Fibroblast of skin of scalp (primary cell): ENCODE data around the gene EMC9. TPM values are rescaled to one million over a fixed set of nuclear protein-coding genes. Genes with fewer than 3 reads are reported as not detected.

ENCODE experiments used
- DNase-seq: peaks from one replicate; pipeline ENCODE4 v3.0.0-alpha.2; 2013
- polyA plus RNA-seq, 2 experiments: library from polyadenylated mRNA; unstranded; fragments of 120-200 nt; gene quantifications; one replicate each; pipeline ENCODE4 v1.2.1, GENCODE V29; 2013; ENCODE audit not compliant: insufficient read length in 2 of 2

The EMC9 gene, protein sequence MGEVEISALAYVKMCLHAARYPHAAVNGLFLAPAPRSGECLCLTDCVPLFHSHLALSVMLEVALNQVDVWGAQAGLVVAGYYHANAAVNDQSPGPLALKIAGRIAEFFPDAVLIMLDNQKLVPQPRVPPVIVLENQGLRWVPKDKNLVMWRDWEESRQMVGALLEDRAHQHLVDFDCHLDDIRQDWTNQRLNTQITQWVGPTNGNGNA
- 19.7 TPM for polyA plus RNA-seq (2013, experiment 1 of 2; ENCODE audit: insufficient read length)
- polyA plus RNA-seq (2013, experiment 2 of 2; ENCODE audit: insufficient read length), result 16.4 TPM

DNA sequence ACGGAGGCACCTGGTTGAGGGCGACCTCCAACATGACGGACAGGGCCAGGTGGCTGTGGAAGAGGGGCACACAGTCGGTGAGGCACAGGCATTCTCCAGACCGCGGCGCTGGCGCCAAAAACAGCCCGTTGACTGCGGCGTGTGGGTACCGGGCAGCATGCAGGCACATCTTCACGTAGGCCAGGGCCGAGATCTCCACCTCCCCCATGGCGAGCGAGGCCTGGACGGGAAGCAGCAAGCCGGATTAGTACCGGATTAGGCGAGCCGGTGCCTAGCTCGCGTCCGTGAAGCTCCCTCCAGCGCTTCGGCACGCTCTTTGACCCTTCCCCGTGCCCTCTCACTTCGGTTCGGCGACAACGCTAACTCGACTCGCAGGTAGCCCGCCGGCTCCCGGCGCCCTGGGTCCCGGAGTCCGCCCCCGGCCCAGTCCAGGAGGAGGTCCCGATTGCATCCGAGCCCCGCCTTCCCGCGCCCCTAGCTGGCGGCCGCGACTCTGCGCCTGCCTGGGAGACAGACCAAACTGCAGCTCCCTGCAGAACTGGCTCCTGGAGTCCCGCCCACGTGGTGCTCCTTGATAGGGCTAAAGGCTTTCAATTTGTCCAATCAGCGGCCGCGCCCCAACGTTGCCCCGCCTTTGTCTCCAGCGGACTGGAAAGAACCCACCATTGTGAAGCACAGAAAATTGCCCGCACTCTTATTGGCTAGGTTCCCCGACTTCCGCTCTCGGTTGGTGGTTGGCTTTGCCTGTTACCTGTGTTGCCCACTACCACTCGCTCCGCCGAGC is at the start of gene EMC9:
Gene EMC9 (minus strand): TSS at position 495 of the 784 bp plus-strand sequence. CDS start 287 bp downstream, at position 208.
- DNase-seq, result peak; percentile 99

DNA sequence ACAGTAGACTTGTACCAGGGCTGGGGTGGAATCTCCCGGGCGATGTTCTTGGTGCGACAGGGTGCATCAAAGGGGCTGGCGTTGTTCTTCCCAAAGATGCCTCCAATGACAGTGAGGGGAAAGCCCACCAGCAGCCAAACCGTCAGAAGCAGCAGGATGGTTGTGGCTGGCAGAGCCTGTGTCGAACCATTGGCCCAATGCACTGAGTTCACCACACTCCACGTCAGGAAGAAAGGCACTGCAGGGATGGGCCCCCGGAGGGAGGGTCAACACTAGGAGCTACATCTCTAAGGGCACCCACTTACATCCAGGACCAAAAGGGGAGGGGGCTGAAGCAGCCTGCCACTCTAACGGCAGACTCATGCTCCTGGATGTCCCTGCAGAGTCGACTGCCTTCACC is 49.0 kb upstream of the EMC9 start:
- DNase-seq, result no peak

DNA sequence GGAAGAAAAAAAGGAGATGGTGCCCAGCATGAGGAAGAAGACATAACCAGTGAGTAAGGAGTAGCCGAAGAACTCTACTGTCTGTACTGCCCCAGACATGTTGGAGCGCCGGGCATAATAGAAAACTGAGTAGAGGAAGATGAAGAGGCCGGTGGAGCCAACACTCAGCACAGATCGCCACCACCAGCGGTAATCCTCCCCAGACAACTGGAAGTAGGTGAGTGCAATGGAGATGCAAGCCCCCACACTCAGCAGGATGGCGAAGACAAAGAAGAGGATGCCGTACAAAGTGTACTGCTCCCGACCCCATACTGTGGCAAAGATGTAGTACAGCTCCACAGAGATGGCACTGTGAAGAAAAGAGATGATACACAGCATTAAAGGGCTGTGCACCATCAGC is 48.1 kb upstream of the EMC9 start:
- no peak for DNase-seq

DNA sequence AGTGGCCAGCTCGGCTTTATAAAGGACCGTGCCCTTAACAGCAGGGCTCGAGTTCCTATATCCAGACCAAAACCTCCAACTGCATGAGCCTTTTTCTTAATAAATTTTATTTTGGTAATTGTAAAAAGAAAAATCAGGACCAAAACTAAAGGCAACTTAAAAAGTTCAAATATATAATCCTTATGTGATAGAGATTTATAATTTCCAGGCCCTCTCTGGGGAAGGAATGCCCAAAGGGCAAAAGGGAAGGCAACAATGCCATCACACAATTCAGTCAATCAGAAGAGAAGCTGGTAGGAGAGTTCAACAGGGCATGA is 47.6 kb upstream of the EMC9 start:
- DNase-seq, result no peak

DNA sequence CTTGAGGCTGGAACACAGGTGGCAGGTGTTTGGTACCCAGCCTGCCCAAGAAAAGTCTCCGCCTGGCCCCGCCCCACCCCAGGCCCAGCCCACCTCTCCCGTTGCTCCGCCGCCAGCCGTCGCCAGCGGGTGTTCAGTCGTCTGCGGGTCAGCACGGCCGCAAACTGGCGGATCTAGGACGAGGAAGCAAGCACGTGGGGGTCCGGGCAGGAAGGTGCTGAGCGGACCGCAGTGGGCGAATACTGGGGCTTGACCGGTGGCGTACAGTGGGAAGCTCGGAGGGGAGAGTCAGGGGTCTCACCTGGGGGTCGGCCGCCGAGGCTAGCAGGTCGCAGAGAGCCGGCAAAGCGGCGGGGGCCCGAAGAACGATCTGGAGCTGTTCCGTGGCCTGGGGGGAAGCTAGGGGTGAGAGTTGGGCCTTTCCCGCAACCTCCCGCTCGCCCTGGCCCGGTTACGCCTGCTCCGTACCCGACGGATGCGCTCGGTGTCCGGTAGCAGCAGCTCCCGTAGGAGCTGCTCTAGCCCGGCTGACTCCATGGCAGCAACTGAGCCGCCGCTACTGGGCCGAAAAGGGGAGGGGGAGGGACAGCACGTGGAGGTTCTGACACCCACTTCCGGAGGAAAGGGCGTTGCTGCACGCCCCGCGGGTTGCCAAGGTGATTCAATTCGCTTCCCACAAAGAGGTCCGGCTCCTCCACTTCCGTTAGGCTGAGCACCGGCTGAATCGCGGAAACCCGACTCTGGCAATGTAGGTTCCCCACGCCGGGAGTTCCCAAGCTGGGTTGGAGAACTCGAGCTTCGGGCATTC is 47.1 kb upstream of the EMC9 start, which contains the start of gene IPO4:
Gene IPO4 (minus strand): TSS at position 566 of the 808 bp plus-strand sequence. CDS start 29 bp downstream, at position 537.
- DNase-seq, result peak; percentile 98

DNA sequence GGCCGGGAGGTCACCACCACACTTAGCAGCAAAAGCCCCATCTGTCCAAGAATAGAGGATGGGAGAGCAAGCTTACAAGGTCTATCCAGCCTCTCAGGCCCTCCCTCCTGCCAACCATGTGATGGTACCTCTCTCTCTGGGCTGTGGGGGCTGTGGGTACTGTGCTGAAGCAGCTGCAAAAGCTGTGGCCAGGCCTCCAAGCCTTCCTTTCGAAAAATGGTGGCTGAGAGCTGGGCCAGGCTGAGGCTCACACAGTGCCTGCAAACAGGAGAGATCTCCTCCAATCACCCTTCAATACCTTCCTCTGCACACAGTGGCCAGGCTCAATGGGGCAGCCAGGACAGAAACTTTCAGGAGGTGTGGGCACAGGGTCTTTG is 46.1 kb upstream of the EMC9 start:
- no peak for DNase-seq

DNA sequence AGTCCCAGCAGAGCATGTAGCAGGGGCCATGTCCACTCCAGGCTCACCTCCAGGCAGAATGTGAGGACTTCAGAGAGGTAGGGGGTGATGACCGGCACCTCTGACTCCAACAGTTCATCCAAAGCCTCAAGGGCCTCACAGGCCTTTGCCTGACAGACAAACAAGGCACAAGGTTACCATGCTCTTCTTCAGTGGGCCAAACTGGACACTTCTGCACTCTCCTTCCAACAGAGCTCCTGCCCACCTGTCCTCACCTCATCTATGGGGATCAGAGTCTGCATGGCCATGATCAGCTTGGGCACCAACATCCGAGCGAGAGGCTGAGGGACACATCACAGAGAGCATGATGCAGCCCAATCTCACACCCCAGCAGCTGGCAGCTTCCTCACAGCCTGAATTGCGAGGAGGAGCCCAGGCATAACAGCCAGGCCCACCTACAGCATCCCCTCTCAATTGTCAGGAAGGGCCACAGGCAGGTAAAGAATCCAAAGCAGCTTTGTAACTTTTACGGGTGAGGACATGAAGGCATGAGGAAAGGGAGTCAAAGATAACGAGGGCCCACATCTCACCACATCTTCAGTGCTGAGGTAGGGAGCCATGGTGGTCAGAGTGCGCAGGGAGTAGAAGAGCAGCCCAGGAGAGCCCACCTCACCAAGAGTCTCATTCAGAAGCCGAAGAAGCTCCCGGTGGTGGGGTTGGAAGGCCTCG is 45.6 kb upstream of the EMC9 start:
- no peak for DNase-seq

DNA sequence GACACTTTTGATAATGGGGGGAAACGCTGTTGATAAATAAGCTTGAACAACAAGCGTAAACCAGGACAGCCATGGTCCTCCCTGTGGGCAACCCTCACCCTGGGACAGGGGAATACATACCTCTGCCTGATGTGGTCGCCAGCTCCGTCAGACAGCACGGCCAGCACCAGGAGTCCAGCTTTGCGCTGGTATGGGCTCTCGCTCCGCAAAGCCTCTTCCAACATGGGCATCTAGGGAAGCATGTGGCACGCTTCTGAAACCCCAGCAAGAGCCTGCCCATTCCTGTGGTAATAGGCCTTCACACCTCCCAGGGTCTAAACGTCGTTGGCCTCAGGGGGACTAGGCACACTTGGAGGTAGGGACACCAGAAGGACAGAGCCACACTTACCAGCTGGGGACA is 44.4 kb upstream of the EMC9 start:
- DNase-seq, result no peak

DNA sequence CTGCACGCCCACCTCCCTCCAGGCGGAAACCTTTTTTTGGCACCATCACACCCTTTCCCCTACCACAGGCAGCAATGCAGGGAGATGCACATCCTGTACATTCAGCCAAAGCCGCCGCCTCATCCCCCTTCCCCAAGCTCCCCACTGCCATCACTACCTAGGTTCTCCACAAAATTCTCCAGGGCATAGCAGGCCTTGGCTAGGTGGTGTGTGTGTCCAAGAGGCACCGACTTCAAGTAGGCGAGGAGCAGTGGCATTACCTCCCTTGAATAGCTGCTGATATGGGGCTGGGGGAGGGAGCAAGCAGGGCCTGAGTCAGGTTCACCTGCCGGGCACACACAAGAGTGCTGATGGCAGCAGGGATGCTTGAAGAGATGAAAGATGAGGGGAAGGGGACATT is 43.6 kb upstream of the EMC9 start:
- DNase-seq, result no peak

DNA sequence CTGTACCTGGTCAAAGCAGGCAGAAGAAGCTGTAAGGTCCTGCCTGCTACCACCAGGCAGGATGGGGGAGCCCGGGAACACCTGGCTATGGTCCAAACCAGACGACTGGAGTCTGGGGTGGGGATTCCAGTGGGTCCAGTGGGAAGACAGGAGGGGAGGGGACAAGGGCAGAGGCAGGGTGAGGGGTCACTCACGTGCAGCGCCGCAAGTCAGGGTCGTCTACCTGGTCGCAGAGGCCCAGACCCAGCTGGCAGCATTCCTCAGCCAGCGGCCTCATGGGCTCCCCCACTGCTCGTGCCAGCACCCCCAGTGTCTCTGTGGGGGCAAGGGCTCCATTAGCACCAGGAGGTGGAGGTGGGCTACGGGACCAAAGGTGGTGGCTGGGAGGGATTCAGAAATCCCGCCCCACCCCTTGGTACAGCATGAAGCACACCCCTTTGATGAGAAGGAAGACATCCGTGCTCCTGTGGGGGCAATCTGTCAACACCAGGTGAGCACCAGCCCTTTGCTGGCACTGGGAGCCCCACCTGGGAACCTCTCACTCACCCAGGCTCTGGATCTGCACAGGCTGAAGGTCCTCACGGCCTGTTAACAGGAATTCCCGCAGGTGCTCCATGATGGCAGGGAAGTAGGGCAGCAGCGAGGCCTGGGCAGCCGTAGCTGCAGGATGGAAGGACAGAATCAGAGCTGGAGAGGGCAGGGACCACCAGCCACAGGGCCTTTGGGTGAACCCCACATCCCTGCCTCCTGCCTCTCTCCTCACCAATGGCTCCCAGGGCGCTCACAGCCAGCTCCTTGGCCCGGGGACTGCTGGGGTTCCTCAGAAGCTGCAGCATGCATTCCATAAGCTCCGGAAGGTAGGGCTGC is 42.9 kb upstream of the EMC9 start:
- DNase-seq, result no peak

DNA sequence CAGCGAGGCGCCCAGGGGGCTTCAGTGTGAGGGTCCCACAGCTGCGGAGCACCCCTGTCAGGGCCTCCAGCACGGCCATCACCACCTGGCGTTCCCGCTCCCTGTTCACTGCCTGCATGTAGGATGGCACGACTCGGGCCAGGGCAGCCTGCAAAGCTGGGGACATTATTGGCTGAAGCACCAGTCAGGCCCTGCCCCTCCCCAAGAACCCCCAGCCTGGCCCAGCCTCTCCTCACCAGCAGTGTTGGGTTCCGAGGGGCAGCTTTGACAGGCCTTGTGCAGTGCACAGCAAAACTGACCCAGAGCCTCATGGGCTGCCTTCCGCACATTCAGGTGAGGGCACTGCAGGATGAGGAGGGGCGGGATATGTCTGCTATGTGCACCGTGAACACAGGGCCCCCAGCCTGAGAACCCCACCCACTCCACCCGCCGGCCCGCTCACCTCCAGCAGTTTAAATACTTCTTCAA is 41.7 kb upstream of the EMC9 start:
- no peak for DNase-seq

DNA sequence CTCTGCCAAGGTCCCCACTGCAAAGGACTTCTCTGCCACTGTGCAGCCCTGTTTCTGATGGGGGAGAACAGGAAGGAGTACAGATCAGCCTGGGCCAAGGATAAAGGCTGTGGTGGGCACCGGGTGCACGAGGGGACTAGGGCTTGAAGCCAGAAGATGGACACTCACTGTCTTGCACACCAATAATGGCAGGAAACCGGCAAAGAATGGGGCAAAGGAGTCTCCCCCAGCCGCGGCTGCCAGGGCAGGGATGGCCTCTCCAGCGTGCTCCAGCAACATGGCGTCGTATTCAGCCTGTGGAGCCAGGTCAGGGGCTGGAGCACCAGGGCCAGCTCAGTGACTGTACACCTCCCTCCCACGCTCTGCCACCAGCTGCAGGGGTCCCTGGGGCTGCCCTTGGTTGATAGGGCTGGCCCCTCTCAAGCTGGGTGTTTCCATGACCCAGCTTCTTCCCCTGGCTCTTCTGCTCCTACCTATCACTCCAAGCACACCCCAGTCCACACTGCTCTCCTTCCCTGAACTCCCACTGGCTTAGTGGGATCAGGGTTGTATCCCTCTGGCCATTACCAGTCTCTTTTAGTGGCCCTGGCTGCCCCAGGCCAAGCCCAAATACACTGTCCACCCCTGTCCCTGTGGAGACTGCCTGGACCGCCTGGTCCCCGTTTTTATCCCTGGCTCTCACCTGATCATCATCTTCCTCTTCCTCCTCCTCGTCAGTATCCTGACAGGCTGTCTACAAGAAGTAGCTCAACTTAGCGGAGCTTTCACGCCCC is 40.9 kb upstream of the EMC9 start:
- no peak for DNase-seq

DNA sequence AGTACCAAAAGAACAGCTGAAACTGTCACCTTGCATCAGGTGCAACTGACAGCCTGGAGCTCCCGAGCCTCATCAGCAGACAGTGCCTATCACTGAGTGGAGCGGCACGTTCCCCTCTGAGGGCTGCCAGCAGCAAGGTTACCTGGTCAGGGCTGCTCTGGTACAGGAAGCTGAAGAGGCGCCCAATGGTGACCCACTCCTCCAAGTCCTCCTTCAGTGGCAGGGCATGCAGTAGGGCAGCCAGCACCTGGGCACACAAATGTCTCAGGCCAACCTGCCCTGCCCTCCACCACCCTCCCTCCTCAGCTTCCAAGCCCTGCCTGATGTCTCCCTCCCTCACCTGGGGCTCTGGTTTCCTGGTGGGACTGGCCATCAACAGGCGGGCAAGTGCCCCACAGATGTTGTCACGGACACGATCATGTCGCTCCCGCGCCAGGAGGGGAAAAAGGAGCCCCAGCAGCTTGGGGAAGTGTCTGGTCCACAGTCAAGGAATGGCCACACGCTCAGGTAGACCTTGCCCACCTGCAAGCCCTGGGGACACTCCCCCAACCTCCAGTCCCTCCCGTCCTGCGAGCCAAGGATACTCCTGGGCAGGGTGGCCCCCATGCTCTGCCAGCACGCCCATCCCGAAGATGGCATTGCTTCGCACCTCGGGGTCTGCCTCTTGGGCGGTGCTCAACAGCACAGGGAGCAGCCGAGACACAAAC is 40.1 kb upstream of the EMC9 start:
- DNase-seq, result no peak

DNA sequence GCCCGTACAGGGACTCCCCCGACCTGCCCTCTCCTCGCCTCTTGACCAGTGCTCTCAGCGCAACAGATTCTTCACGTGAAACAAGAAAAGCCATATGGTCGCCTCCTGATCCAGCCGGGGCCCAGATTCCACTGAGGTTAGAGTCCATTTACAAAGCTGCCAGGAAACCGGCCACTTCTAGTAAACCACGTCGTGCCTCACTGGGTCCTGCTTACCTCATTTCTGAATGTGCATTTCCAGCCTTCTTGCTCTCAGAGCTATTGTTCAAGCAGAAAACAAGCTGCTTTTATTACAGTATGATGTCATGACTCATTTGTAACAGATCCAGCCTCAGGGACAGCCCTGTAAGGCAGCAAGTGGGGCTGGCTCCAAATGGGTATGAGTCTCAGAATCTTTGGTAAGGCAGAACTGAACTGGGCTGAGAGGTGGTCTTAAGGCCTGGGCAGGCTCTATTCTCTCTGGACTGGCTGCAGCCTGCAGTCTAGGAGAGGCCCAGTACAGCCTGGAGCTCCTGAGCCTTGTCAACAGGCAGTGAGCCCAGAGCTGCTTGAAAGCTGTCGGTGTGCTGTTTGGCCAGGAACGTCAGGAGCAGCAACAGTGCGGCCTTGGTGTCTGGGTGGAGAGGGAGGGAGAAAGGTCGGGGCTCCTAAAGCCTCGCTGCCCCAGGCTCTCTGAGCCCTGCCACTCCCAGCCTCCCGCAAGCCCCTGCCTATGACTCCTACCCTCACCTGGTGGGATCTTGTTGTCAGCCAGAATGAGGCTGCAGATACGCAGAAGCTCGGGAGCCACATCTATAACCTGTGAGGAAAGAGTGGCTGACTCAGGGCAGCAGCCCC is 38.8 kb upstream of the EMC9 start:
- DNase-seq, result no peak

DNA sequence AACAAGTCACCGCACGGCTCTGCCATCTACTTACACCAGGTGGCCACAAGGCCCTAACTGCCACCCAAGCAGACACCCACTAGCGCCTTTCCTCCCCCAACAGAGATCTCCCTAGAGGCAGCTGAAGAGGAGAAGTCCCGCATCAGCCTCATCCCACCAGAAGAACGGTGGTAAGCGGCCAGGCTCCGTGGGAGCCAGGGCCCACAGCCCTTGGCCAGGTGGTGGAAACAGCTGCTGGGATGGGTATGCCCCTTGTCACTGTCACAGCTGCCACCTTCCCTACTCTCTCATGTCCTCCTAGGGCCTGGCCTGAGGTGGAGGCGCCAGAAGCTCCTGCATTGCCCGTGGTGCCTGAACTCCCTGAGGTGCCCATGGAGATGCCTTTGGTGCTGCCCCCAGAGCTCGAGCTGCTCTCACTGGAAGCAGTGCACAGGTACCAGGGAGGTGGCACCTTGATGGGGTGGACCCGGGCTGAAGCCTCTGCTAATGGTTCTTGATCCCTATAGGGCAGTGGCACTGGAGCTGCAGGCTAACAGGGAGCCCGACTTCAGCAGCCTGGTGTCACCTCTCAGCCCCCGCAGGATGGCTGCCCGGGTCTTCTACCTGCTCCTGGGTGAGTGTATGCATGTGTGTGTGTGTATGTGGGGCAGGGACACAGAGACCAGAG is 38.0 kb upstream of the EMC9 start:
- DNase-seq, result no peak

DNA sequence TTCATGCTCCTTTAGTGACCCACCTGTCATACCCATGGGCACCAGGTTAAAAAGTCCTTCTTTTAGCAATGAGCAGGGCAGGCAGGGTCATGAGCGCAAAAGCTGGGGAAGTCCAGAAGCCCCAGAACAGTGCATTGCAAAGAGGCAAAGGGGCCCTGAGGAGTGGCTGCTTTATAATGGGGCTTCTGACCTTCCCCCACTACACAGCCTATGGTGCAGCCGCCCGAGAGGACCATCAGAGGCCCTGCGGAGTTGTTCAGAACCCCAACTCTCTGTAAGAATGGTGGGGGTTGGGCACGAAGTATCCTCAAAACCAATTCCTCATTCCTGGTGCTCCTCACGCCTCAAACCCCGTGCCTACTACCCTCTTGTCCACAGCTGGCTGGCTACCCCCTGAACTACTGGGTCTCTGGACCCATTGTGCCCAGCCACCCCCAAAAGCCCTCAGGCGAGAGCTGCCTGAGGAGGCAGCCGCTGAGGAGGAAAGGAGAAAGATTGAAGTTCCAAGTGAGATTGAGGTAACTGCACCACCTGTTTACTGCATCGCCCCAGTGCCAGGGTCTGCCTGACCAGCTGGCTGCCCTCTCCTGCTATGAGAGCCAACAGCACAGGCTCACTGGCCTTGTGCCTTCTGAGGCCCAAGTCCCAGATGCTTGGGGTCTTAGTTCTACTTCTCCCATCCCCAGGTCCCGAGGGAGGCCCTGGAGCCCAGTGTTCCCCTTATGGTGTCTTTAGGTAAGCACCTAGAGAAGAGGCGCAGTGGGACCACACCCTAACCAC is 37.2 kb upstream of the EMC9 start:
- no peak for DNase-seq

DNA sequence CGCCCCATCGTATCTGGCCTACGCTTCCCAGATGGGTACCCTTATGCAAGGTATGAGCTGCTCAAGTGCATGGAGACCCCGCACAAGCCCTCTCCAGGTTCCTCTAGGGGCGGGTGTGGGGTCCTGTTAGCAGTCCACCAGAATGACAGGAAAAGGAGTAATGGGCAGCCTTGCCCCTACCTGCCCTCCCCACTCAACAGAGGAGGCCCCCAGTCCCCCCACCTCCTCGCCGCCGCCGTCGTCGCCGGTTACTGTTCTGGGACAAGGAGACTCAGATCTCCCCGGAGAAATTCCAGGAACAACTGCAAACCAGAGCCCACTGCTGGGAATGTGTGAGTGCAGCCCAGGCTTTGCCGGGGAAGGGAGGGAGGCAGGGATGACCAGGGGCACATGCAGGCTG is 36.5 kb upstream of the EMC9 start:
- no peak for DNase-seq
